HFFc6 (cell line): ENCODE measurements around the gene STOM. TPM values are rescaled to one million over a fixed set of nuclear protein-coding genes. Genes with fewer than 3 reads are reported as not detected.

ENCODE experiments used
- DNase-seq: peaks from one replicate; pipeline ENCODE4 v3.0.0-alpha.2; 2018
- H3K27ac Mint-ChIP-seq: 2 replicates; pipeline ENCODE4 v1.8.0; 2020; ENCODE audit warnings: mild to moderate bottlenecking, mixed read lengths
- H3K27me3 Mint-ChIP-seq: 2 replicates; pipeline ENCODE4 v1.8.0; 2021; ENCODE audit warnings: mild to moderate bottlenecking, moderate library complexity, mixed read lengths; ENCODE audit not compliant: insufficient read depth
- H3K36me3 Mint-ChIP-seq: 2 replicates; pipeline ENCODE4 v1.8.0; 2021; ENCODE audit warnings: low read depth, mixed read lengths
- H3K4me1 Mint-ChIP-seq: 2 replicates; pipeline ENCODE4 v1.8.0; 2020; ENCODE audit warnings: low read depth, mixed read lengths
- H3K4me3 Mint-ChIP-seq: 2 replicates; pipeline ENCODE4 v1.8.0; 2020; ENCODE audit warnings: mild to moderate bottlenecking, moderate library complexity, mixed read lengths
- H3K9me3 Mint-ChIP-seq: 2 replicates; pipeline ENCODE4 v1.8.0; 2020; ENCODE audit warnings: mild to moderate bottlenecking, mixed read lengths
- total RNA-seq, 6 experiments: library from RNA; stranded (reverse); fragmentation: NEBNext Ultra II Directional; extraction: Animal tissue kit (Norgen Biotek cat#: 25700); gene quantifications; 2 replicates in 1 of 6; 3 replicates in 5 of 6; pipeline ENCODE4 v1.2.3, GENCODE V29; 2021
- TF ChIP-seq, protein P1 (sequence below): fragments of 200-600 bp; sonication (generic); IDR thresholded peaks from 2 replicates; pipeline ENCODE4 v1.5.0; 2021; ENCODE audit warnings: antibody characterized with exemption, mild to moderate bottlenecking

Gene STOM
- total RNA-seq, 6 experiments from 2014 or later, result 85.4 to 151 (median 138) TPM

DNA sequence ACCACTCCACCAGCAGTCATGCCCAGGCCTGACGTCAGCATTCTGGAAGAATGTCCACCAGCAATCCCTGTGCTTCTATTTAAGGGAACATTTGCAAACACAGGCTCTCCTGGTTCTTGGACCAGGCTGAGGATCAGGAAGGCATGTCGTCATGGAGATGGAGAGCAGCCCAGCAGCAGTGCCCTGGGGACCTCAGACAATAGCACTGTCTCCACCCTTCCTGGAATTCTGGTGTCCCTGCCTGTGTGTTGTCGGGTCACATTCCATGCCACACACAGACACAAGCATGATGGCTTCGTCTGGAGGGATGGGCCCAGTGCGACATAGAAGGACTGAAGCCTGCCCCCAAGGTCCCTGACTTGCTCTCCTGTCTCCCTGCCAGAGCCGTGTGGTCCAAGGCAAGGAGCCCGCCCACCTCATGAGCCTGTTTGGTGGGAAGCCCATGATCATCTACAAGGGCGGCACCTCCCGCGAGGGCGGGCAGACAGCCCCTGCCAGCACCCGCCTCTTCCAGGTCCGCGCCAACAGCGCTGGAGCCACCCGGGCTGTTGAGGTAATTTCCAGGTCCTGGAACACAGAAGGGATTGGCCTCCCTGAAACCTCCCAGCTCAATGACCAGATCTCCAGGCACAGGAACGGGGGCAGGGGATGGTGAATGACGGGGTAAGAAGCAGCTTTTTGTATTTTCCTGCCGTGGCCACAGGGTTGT is 43.8 kb downstream of the STOM start:
- H3K4me3 Mint-ChIP-seq, result no peak overlapping the region
- H3K9me3 Mint-ChIP-seq, result peaks cover 5% of the 10 kb centered on the region
- peaks cover 59% of the 10 kb centered on the region for H3K4me1 Mint-ChIP-seq
- DNase-seq, result peak; percentile 66
- peaks cover 74% of the 10 kb centered on the region for H3K36me3 Mint-ChIP-seq
- TF ChIP-seq, protein P1, sequence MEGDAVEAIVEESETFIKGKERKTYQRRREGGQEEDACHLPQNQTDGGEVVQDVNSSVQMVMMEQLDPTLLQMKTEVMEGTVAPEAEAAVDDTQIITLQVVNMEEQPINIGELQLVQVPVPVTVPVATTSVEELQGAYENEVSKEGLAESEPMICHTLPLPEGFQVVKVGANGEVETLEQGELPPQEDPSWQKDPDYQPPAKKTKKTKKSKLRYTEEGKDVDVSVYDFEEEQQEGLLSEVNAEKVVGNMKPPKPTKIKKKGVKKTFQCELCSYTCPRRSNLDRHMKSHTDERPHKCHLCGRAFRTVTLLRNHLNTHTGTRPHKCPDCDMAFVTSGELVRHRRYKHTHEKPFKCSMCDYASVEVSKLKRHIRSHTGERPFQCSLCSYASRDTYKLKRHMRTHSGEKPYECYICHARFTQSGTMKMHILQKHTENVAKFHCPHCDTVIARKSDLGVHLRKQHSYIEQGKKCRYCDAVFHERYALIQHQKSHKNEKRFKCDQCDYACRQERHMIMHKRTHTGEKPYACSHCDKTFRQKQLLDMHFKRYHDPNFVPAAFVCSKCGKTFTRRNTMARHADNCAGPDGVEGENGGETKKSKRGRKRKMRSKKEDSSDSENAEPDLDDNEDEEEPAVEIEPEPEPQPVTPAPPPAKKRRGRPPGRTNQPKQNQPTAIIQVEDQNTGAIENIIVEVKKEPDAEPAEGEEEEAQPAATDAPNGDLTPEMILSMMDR, result no peak
- H3K27ac Mint-ChIP-seq, result peak overlapping the region; percentile 91
- peaks cover 10% of the 10 kb centered on the region for H3K27me3 Mint-ChIP-seq

GRCh38 chr9:121325387-121325786 is 44.7 kb downstream of the STOM start:
- H3K27me3 Mint-ChIP-seq, result peaks cover 8% of the 10 kb centered on the region
- no peak for DNase-seq
- H3K4me1 Mint-ChIP-seq, result peaks cover 60% of the 10 kb centered on the region
- H3K9me3 Mint-ChIP-seq, result peaks cover 5% of the 10 kb centered on the region
- TF ChIP-seq, protein P1, result no peak
- peak overlapping the region; percentile 91 for H3K27ac Mint-ChIP-seq
- H3K4me3 Mint-ChIP-seq, result peak overlapping the region; percentile 22; the same call in 1 of the 2 replicates
- peaks cover 73% of the 10 kb centered on the region for H3K36me3 Mint-ChIP-seq

- Mint-ChIP-seq H3K4me1 (peaks cover 66% of the 10 kb centered on the region), H3K27ac (peak overlapping the region; percentile 91), H3K27me3 (peaks cover 8% of the 10 kb centered on the region), H3K36me3 (peaks cover 73% of the 10 kb centered on the region), H3K9me3 (peaks cover 5% of the 10 kb centered on the region), H3K4me3 (peak overlapping the region; percentile 41; the same call in 1 of the 2 replicates)
- TF ChIP-seq, protein P1, result no peak
- DNase-seq, result no peak
Measured at GRCh38 chr9:121324755-121325154, 45.3 kb downstream of the STOM start.

DNA sequence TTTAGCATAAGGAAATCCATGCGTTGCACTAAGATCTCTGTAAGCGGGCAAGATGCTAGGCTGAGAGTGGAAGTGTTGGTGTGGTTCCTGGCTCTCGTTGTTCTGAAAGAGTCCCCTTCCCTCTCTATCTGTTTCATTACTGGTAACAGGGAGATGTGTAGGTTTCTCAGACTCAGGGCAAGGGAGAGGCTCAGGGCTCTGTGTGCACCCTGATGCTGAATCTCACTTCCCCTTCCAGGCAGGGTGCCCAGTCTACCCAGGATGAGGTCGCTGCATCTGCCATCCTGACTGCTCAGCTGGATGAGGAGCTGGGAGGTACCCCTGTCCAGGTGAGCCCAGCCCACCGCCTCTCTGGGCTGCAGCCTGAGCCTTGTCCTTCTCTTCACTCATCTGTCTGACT is 45.7 kb downstream of the STOM start:
- H3K27ac Mint-ChIP-seq, result peak overlapping the region; percentile 91
- peaks cover 5% of the 10 kb centered on the region for H3K9me3 Mint-ChIP-seq
- TF ChIP-seq, protein P1, result no peak
- H3K36me3 Mint-ChIP-seq, result peaks cover 68% of the 10 kb centered on the region
- peak overlapping the region; percentile 41; the same call in 1 of the 2 replicates for H3K4me3 Mint-ChIP-seq
- peaks cover 71% of the 10 kb centered on the region for H3K4me1 Mint-ChIP-seq
- DNase-seq, result no peak
- peaks cover 8% of the 10 kb centered on the region for H3K27me3 Mint-ChIP-seq

DNA sequence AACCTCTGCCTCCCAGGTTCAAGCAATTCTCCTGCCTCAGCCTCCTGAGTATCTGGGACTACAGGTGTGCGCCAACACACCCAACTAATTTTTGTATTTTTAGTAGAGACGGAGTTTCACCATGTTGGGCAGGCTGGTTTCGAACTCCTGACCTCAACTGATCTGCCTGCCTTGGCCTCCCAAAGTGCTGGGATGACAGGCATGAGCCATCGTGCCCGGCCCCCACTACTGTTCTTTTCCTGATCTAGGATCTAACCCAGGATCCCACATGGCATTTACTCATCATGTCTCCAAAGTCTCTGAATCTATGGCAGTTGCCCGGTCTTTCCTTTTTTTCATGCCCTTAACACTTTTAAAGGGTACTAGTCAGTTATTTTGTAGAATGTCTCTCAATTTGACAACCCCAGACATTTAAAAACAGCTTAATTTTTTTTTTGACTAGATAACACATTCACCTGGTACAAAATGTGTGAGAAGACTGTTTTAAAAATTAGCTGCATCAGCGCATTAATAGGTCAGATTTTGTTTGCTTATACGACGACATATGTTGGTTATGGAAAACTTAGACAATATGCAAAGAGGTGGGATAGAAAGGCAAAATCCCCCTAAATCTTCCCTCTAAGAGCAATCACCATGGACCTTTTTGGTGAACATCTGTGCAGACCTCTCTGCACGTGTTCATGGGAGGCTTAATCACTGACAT is 46.5 kb downstream of the STOM start:
- TF ChIP-seq, protein P1, result no peak
- H3K27ac Mint-ChIP-seq, result peak overlapping the region; percentile 91
- peaks cover 69% of the 10 kb centered on the region for H3K36me3 Mint-ChIP-seq
- peaks cover 5% of the 10 kb centered on the region for H3K9me3 Mint-ChIP-seq
- no peak for DNase-seq
- peaks cover 6% of the 10 kb centered on the region for H3K27me3 Mint-ChIP-seq
- no peak overlapping the region for H3K4me3 Mint-ChIP-seq
- peaks cover 78% of the 10 kb centered on the region for H3K4me1 Mint-ChIP-seq
